Activated CD8-positive, alpha-beta T cell treated with anti-CD3 and anti-CD28 coated beads for 36 hours (primary cell): ENCODE results near the gene ALPK3. TPM values are rescaled to one million over a fixed set of nuclear protein-coding genes. Genes with fewer than 3 reads are reported as not detected.
"Not testable (repeated sequence)": the region's sequence is repeated elsewhere in the genome, so short reads cannot be mapped to it uniquely, and the experiment has no call there.

Experiments used
- ATAC-seq: fragments of 200-7000 bp; cut with Tn5 transposase; one replicate; pipeline ENCODE4 v1.10.0; 2021; ENCODE audit warnings: mild to moderate bottlenecking, moderate library complexity
- CTCF ChIA-PET: fragments of 350-600 bp; sonication (Branson Sonifier 250); formaldehyde crosslinking; loops from one replicate; lab custom pipeline; 2021; ENCODE audit warnings: antibody characterized with exemption; lab: Charles Lee
- POLR2A ChIA-PET: fragments of 350-600 bp; sonication (Branson Sonifier 250); formaldehyde crosslinking; loops from one replicate; lab custom pipeline; 2021; ENCODE audit warnings: antibody characterized with exemption; lab: Charles Lee
- DNase-seq: peaks from one replicate; pipeline ENCODE4 v3.0.0-alpha.2; 2020
- H3K27ac Mint-ChIP-seq: one replicate; pipeline ENCODE4 v1.8.0; 2021; ENCODE audit warnings: mild to moderate bottlenecking, mixed read lengths
- H3K27me3 Mint-ChIP-seq: one replicate; pipeline ENCODE4 v1.8.0; 2021; ENCODE audit warnings: mixed read lengths
- H3K36me3 Mint-ChIP-seq: one replicate; pipeline ENCODE4 v1.8.0; 2021; ENCODE audit warnings: low read depth, mixed read lengths
- H3K4me1 Mint-ChIP-seq: one replicate; pipeline ENCODE4 v1.8.0; 2021; ENCODE audit warnings: low read depth, mixed read lengths
- H3K4me3 Mint-ChIP-seq: one replicate; pipeline ENCODE4 v1.8.0; 2021; ENCODE audit warnings: mild to moderate bottlenecking, moderate library complexity, mixed read lengths
- H3K9me3 Mint-ChIP-seq: one replicate; pipeline ENCODE4 v1.8.0; 2021; ENCODE audit warnings: mixed read lengths
- CTCF ChIP-seq: fragments of 200-600 bp; IDR thresholded peaks from one replicate; pipeline ENCODE4 v1.8.0; 2022; ENCODE audit warnings: antibody characterized with exemption, mild to moderate bottlenecking
- intact Hi-C: fragments of 100-400 bp; cut with micrococcal nuclease; formaldehyde crosslinking; loops from one replicate; pipeline ENCODE4 v1.10.0; 2022
- total RNA-seq, 2 experiments: library from RNA; stranded (reverse); gene quantifications; one replicate each; pipeline ENCODE4 v1.2.3, GENCODE V29; 2021

ALPK3 gene
- total RNA-seq, 2 experiments from 2014 or later = 0.04 to 0.16 TPM

GRCh38 chr15:84874981-84875699, 58.0 kb downstream of the ALPK3 start:
- no peaks in the 10 kb centered on the region for H3K9me3 Mint-ChIP-seq
- no peak overlapping the region for H3K27ac Mint-ChIP-seq
- CTCF ChIA-PET = interaction anchor here (1.5 to 2.8 kb wide), 2 partner anchors 10 to 220 kb away, joined by 3 to 7 read pairs; partner anchors contain the start of gene WDR73
- no peak overlapping the region for H3K4me3 Mint-ChIP-seq
- H3K36me3 Mint-ChIP-seq = no peaks in the 10 kb centered on the region
- TF ChIP-seq CTCF = no peak
- no peaks in the 10 kb centered on the region for H3K27me3 Mint-ChIP-seq
- intact Hi-C loops = loop anchor here (5.0 to 10.0 kb wide), 2 partner anchors 220 to 278 kb away; partner anchors contain the start of genes NMB and WDR73
- ATAC-seq (no peak), DNase-seq (no peak)
- POLR2A ChIA-PET = interaction anchor here (0.5 kb wide), 1 partner anchor 239 kb away, joined by 4 read pairs; no protein-coding TSS in a partner anchor
- H3K4me1 Mint-ChIP-seq = no peaks in the 10 kb centered on the region

DNA sequence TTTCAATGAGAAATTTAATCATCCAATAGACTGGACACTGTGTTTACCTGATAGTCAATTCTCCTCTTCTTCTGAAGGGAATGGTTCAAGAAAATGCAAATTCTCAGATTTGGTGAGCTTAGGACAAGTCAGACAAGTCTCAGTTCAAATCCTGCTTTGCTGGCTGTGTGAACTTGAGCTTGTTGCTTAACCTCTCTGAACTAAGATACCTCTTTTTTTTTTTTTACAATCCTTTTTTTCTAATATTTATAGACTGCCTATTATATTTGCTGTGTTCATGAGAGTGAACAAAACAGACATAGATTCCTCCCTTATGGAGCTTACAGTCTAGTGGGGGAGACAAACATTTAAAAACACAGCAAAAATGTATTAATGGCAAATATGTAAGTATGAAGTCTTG, 59.1 kb downstream of the ALPK3 start:
- CTCF ChIA-PET = interaction anchor here (1.1 to 2.8 kb wide), 5 partner anchors 10 to 288 kb away, joined by 3 to 19 read pairs (median 5); partner anchors contain the start of gene WDR73
- POLR2A ChIA-PET = interaction anchor here (1.1 kb wide), 1 partner anchor 160 kb away, joined by 3 read pairs; the partner anchor contains the start of gene SEC11A
- ATAC-seq = no peak
- no peak for TF ChIP-seq CTCF
- Mint-ChIP-seq H3K4me1 (no peaks in the 10 kb centered on the region), H3K27ac (no peak overlapping the region), H3K27me3 (no peaks in the 10 kb centered on the region), H3K36me3 (no peaks in the 10 kb centered on the region), H3K9me3 (no peaks in the 10 kb centered on the region), H3K4me3 (no peak overlapping the region)
- intact Hi-C loops = loop anchor here (5.0 to 10.0 kb wide), 2 partner anchors 221 to 279 kb away; partner anchors contain the start of genes NMB and WDR73
- DNase-seq = no peak

- not testable (repeated sequence) for H3K9me3 Mint-ChIP-seq, ATAC-seq, H3K4me1 Mint-ChIP-seq, H3K4me3 Mint-ChIP-seq, DNase-seq, H3K27me3 Mint-ChIP-seq, H3K36me3 Mint-ChIP-seq, H3K27ac Mint-ChIP-seq
- CTCF ChIA-PET = interaction anchor here (0.7 to 3.1 kb wide), 28 partner anchors 8 to 306 kb away, joined by 3 to 19 read pairs (median 3); partner anchors contain the start of gene WDR73
- POLR2A ChIA-PET = interaction anchor here (1.2 kb wide), 1 partner anchor 273 kb away, joined by 3 read pairs; no protein-coding TSS in a partner anchor
- intact Hi-C loops = loop anchor here (5.0 to 10.0 kb wide), 2 partner anchors 223 to 280 kb away; partner anchors contain the start of genes NMB and WDR73
Measured at GRCh38 chr15:84877701-84878100, 60.5 kb downstream of the ALPK3 start.

GRCh38 chr15:84878504-84878903, 61.3 kb downstream of the ALPK3 start:
- Mint-ChIP-seq H3K27me3 (no peaks in the 10 kb centered on the region), H3K9me3 (no peaks in the 10 kb centered on the region), H3K4me1 (no peaks in the 10 kb centered on the region), H3K36me3 (no peaks in the 10 kb centered on the region), H3K27ac (no peak overlapping the region), H3K4me3 (no peak overlapping the region)
- ATAC-seq (peak; percentile 92), DNase-seq (peak; percentile 86)
- intact Hi-C loops = loop anchor here (5.0 to 10.0 kb wide), 2 partner anchors 224 to 281 kb away; partner anchors contain the start of genes NMB and WDR73
- peak; percentile 67 for TF ChIP-seq CTCF
- ChIA-PET POLR2A (interaction anchor here (1.2 kb wide), 1 partner anchor 274 kb away, joined by 3 read pairs; no protein-coding TSS in a partner anchor), CTCF (interaction anchor here (0.7 to 3.1 kb wide), 30 partner anchors 9 to 311 kb away, joined by 3 to 19 read pairs (median 3); partner anchors contain the start of gene WDR73)

DNA sequence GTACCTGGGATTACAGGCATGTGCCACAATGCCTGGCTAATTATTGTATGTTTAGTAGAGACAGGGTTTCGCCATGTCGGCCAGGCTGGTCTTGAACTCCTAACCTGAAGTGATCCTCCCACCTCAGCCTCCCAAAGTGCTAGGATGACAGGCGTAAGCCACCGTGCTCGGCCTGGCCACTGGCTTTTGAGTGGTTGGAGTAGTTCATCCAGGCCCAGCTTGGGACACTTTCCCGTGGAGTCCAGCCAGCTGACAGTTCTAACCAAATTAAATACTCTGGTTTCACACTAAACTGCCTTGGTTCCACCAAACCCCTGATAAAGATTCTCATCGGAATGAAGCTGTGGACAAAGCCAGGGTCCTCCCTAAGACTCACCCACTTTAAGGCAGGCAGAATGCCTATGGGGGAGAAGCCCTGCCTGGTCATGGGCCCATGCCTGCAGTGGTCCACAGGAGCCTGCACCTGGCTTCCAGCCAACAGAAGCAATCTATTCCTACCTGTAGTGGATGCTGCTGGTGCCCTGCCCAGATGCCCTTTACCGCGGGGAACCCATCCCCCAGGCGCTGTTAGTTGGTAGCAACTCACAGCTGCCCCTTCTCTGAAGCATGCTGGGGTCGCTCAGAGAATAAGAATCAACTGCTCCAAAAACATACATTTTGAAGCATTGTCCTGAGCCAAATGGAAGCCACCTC, 62.1 kb downstream of the ALPK3 start:
- intact Hi-C loops = loop anchor here (5.0 to 10.0 kb wide), 2 partner anchors 224 to 282 kb away; partner anchors contain the start of genes NMB and WDR73
- ATAC-seq (no peak), DNase-seq (no peak)
- H3K27ac Mint-ChIP-seq = no peak overlapping the region
- no peaks in the 10 kb centered on the region for H3K4me1 Mint-ChIP-seq
- POLR2A ChIA-PET = no interaction called here
- no peaks in the 10 kb centered on the region for H3K27me3 Mint-ChIP-seq
- no peak for TF ChIP-seq CTCF
- no peaks in the 10 kb centered on the region for H3K9me3 Mint-ChIP-seq
- CTCF ChIA-PET = interaction anchor here (1.0 to 3.1 kb wide), 12 partner anchors 10 to 311 kb away, joined by 3 to 19 read pairs (median 4); partner anchors contain the start of gene WDR73
- no peak overlapping the region for H3K4me3 Mint-ChIP-seq
- H3K36me3 Mint-ChIP-seq = no peaks in the 10 kb centered on the region
